Measurements from ENCODE around the gene HEBP2. TPM values are rescaled to one million over a fixed set of nuclear protein-coding genes. Genes with fewer than 3 reads are reported as not detected.
A peak's percentile ranks its signal among the peaks of the same experiment; 100 is the strongest.

The HEBP2 gene
- total RNA-seq, 6 experiments from 2014 or later: 37.3 to 69.2 (median 53.0) TPM

DNA sequence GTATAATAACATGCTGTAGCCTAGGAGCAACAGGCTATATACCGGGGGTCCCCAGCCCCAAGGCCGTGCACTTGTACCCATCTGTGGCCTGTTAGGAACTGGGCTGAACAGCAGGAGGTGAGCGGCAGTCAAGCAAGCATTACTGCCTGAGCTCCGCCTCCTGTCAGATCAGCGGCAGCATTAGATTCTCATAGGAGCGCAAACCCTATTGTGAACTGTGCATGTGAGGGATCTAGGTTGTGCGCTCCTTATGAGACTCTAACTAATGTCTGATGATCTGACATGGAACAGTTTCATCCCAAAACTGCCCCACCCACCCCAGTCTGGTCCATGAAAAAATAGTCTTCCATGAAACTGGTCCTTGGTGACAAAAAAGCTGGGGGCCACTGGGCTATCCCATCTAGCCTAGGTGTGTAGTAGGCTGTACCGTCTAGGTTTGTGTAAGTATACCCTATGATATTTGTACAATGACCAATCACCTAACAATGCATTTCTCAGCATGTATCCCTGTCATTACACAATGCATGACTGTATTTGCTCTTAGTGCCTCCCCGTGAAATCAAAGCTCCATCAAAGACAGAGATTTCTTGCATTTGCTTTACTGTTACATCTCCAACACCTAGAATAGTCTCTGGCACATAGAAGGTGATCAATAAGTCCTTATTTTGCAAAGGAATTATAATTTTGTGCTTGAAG, 64.4 kb downstream of the HEBP2 start:
- ATAC-seq (peak in 2 of 4 donors; percentile 34 to 68), DNase-seq (no peak)
- intact Hi-C loops (cut with DNase I): no loop called here
- no peaks in the 10 kb centered on the region for H3K9me3 ChIP-seq
- peaks cover 0 to 70% (median 20%) of the 10 kb centered on the region in 4 donors for H3K36me3 ChIP-seq
- 72% methylated on average over 3 of the region's 9 CpGs for WGBS (ENCODE audit: insufficient coverage, low coverage, low lambda C conversion rate, missing lambda C conversion rate)
- no peak overlapping the region for H3K4me3 ChIP-seq
- H3K27me3 ChIP-seq: no peaks in the 10 kb centered on the region
- no peak for TF ChIP-seq POLR2A (IDR thresholded peaks at IDR 0.05)
- TF ChIP-seq, protein P1, sequence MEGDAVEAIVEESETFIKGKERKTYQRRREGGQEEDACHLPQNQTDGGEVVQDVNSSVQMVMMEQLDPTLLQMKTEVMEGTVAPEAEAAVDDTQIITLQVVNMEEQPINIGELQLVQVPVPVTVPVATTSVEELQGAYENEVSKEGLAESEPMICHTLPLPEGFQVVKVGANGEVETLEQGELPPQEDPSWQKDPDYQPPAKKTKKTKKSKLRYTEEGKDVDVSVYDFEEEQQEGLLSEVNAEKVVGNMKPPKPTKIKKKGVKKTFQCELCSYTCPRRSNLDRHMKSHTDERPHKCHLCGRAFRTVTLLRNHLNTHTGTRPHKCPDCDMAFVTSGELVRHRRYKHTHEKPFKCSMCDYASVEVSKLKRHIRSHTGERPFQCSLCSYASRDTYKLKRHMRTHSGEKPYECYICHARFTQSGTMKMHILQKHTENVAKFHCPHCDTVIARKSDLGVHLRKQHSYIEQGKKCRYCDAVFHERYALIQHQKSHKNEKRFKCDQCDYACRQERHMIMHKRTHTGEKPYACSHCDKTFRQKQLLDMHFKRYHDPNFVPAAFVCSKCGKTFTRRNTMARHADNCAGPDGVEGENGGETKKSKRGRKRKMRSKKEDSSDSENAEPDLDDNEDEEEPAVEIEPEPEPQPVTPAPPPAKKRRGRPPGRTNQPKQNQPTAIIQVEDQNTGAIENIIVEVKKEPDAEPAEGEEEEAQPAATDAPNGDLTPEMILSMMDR (IDR thresholded peaks at IDR 0.05): no peak
- no peak overlapping the region for H3K27ac ChIP-seq
- peaks cover 0 to 9% (median 4%) of the 10 kb centered on the region in 4 donors for H3K4me1 ChIP-seq

Small RNA genes lying within 50 kb of the gene (microRNA-seq; reads per million reads assigned to microRNA genes)
- 11.6 to 16.1 reads per million in 2 donors for gene MIR3145

Small RNA genes lying within 50 kb of the gene (small RNA-seq; reads per million reads assigned to genes)
- gene AL031003.1 (0 reads per million in 2 experiments), gene AL391669.1 (0 reads per million in 2 experiments), gene MIR3145 (0 to 0.65 reads per million in 2 experiments)

Other genes with a start within 250 kb of the HEBP2 start
- 1 to 10 TPM in 1 of 6 experiments, under 1 TPM in 5; 0.07 to 2.0 (median 0.24) TPM for gene ARFGEF3, start 242.3 kb upstream of the HEBP2 start, total RNA-seq
- not detected for gene PBOV1, start 185.7 kb upstream of the HEBP2 start, total RNA-seq
- gene SMIM28, start 26.3 kb upstream of the HEBP2 start, total RNA-seq: not detected
- gene NHSL1, start 95.3 kb downstream of the HEBP2 start, total RNA-seq: 10 to 100 TPM; 19.8 to 54.2 (median 28.5) TPM

Measured in right lobe of liver (tissue), 6 donors.